GM19467 (cell line): ENCODE data around the gene MBL2.

Experiments used
- ATAC-seq: cut with Tn5 transposase; IDR thresholded peaks from one replicate; pipeline ENCODE4 v1.9.1; 2021; ENCODE audit warnings: mild to moderate bottlenecking, moderate library complexity; ENCODE audit not compliant: unreplicated experiment

MBL2 gene

DNA sequence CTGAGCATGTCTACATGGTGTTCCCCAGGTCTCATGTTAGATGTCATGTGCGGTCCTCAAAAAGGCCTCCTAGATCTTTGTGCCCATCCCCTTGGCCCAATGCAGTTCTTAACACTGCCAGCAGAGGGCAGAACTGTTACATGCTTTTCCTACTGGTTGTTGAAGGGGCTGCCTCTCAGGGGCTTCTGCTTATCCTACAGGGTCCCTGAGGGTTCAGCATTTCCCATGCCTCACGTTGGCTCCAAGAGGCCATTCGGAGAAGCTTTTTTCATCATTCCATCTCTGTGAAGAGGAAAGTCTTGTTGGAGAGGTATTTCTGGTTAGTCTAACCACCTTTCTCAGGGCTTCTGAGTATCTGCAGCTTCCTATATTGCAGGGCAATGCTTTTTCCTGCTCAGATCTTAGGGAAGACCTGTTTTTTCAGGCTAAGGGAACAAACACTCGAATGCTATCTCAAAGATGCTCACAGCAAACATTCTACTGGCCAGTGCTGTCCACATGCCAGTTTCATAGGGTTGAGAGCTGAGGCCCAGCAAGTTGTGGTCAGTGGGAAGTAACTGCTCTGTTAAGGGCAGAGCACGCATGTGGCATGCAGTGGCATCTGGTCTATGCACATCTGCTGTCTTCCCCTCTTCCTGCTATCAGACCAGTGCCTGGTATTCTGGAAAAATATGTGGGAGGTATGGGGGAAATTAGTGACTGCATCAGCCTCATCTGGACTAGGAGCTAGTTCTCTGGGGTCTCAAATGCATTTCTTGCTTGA lies 31.5 kb downstream of the MBL2 start:
- ATAC-seq: peak; percentile 81

DNA sequence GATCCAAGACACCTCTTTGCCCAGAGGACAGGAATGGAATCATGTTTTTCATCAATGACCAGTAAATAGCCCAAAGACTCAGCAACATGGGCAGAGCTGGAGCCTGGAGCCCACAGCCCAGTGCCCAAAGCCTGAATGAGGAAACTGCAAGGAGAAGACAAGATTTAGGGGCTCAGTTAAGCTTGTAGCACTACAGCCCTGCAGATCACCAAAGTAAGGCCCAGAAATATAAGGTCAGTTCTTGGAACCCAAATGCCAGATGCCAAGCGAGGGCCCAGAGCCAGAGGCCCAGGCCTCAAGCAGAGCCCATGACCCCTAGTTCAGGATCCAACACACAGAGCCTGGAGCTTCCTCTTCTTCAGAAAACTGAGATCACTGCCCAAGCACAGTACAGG lies 32.4 kb downstream of the MBL2 start:
- no peak for ATAC-seq

DNA sequence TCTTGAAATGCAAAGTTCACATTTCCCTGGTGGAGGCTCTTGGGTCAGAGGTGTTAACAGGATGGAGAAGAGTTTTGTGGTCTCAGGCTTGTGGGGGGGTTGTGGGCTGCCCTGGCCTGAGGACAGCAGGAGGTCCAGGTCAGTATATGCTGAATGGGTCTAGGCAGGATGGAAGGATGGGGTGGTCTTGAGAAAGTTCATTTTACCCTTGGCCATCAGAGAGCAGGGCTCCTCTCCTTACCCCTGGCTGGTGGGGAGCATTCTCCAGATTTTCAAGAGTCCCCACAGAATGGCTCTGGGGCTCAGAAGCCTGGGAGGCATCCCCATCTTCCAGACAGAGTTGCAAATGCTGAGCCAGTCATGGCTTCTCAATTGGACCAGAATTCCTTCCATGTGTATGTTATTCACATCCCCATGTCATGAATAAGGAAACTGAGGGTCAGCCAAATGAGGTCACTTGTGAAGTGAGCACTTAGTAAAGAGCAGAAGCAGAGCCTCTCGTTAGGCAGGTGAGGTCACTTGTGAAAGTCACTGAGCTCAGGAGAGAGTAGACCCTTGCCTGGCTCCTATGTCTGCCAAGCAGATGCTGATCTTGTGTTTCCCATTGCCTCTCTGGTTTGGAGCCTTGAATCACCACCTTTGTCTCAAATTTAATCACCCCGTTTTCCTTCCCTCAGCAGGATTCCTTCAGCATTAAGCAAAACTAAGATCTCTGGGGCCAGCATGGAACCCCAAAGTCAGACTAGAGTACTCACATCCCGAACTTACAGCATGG lies 33.0 kb downstream of the MBL2 start:
- no peak for ATAC-seq

DNA sequence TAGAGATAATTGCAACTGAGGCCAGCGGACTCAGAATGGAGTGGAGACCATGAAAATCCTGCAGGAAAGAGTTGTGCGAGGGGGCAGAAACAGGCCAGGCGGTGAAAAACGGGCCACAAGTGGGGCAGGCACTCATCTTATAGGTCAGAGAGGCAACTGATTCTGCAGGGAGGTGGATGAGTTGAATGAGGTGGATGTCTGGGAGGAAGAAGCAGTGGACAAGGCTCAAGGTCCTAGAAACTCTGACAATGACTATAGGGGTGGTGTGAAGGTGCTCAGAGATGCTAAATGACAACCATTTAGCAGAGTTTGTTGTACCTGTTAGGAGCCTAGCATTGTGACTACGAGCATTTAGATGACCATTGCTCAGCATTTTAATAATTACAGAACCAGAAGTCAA lies 33.6 kb downstream of the MBL2 start:
- no peak for ATAC-seq

DNA sequence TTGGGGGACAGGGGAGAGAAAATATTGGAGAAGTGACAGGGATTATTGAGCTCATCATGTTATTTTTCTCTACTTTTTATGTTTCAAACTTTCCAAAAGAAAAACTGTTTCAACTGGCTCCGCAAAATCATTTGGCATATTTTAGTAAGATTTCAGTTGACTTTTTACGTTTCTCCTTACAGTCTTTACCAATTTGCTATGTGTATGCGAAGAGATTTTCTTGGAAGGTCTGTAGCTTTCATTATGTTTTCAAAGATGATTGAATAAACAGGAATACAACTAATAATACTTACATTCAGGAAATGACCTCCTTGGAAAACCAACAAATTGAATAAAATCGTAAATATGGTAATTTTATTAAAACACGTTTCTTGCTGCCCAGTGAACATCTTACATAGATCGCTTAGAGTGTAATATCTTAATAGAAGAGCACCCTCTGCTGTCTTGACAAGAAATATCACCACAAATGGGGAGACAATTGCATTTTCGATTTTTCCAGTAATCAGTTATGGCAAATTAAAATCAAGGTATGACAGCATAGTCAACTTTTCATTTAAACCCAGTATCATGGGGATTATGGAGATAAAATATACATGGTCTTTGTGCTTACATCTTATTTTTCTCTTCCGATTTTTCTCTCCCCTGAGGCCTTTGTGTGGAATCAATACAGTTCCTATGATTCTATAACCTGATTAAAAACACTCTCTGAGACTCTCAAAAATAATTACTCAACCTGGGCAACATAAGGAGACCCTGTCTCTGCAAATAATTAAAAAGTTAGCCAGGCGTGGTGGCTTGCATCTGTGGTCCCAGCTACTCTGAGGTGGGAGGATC lies 43.1 kb downstream of the MBL2 start:
- ATAC-seq: peak; percentile 74

DNA sequence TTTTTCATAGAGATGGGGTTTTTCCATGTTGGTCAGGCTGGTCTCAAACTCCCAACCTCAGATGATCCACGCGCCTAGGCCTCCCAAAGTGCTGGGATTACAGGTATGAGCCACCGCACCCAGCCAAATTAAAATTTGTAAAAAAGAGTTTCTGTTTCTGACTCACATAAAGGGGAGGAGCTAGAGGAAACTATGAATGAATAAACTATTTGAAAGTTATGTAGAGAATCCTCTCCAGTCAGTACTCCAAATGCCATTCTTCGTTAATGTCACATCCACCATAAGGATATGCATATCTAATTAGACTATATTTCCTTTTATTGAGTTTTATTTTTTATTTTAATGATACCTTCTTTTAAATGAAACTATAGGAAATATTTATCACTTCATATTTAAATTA lies 52.6 kb downstream of the MBL2 start:
- ATAC-seq: no peak
